ENCODE measurements around the gene LRRC74B.

- TF ChIP-seq, protein P1, sequence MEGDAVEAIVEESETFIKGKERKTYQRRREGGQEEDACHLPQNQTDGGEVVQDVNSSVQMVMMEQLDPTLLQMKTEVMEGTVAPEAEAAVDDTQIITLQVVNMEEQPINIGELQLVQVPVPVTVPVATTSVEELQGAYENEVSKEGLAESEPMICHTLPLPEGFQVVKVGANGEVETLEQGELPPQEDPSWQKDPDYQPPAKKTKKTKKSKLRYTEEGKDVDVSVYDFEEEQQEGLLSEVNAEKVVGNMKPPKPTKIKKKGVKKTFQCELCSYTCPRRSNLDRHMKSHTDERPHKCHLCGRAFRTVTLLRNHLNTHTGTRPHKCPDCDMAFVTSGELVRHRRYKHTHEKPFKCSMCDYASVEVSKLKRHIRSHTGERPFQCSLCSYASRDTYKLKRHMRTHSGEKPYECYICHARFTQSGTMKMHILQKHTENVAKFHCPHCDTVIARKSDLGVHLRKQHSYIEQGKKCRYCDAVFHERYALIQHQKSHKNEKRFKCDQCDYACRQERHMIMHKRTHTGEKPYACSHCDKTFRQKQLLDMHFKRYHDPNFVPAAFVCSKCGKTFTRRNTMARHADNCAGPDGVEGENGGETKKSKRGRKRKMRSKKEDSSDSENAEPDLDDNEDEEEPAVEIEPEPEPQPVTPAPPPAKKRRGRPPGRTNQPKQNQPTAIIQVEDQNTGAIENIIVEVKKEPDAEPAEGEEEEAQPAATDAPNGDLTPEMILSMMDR (IDR thresholded peaks at IDR 0.05), result no peak
- TF ChIP-seq EP300 (IDR thresholded peaks at IDR 0.05) (no peak), POLR2A (IDR thresholded peaks at IDR 0.05) (no peak), POLR2AphosphoS5 (IDR thresholded peaks at IDR 0.05) (no peak)
These were observed 48.9 kb upstream of the LRRC74B start for GRCh38 chr22:20996598-20997535.

Data from gastroesophageal sphincter (tissue), 3 donors.